GF-D8 (cell line): ENCODE data around the gene OR56A4.
"Not testable (repeated sequence)": the region's sequence is repeated elsewhere in the genome, so short reads cannot be mapped to it uniquely, and the experiment has no call there.

Experiments
- DNase-seq: peaks from one replicate; lab custom pipeline; 2025; lab: John Stamatoyannopoulos, UW

The OR56A4 gene

DNA sequence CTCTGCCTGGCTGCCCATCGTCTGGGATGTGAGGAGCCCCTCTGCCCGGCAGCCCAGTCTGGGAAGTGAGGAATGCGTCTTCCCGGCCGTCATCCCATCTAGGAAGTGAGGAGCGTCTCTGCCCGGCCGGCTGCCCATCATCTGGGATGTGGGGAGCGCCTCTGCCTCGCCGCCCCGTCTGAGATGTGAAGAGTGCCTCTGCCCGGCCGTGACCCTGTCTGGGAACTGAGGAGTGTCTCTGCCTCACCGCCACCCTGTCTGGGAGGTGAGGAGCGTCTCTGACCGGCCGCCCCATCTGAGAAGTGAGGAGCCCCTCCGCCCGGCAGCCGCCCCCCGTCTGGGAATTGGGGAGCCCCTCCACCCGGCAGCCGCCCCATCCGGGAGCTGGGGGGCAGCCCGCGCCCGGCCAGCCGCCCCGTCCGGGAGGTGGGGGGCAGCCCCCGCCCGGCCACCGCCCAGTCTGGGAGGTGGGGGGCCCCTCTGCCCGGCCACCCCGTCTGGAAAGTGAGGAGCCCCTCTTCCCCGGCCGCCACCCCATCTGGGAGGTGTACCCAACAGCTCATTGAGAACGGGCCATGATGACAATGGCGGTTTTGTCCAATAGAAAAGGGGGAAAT is 45.9 kb downstream of the OR56A4 start:
- DNase-seq = not testable (repeated sequence)

DNA sequence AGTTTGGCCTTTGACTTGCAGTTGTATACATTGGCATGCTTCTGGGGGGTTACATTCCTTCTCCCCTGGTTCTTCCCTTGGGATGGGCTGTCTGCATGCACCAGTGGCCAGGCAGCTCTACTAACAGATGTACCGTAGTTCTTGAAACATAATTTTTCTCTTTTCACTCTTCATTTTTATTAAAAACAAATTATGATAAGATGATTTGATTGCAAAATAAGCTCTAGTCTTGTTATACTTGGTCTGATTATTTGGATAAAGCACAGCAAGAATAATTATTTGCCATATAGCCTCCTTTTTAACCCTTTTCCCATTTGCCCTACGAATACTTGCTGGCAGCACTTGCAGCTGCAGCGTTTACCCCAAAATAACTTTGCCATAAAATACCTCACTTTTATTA is 51.2 kb downstream of the OR56A4 start:
- no peak for DNase-seq
